Measurements from ENCODE around the gene KRTAP12-1.

DNA sequence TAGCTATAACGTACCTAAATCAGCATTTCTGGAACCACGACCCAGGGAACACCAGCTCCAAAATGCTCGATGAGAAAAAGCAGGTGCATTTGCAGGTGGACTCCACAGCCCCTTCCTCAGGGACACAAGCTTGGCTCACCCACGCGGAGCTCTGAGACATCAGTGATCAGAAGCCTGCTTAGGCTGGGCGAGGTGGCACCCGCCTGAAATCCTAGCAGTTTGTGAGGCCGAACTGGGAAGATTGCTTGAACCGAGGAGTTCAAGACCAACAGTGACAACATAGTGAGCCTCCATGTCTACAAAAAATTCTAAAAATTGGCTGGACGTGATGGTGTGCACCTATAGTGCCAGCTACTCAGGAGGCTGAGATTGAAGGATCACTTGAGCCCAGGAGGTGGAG lies 31.9 kb upstream of the KRTAP12-1 start:
- TF ChIP-seq, protein P1, sequence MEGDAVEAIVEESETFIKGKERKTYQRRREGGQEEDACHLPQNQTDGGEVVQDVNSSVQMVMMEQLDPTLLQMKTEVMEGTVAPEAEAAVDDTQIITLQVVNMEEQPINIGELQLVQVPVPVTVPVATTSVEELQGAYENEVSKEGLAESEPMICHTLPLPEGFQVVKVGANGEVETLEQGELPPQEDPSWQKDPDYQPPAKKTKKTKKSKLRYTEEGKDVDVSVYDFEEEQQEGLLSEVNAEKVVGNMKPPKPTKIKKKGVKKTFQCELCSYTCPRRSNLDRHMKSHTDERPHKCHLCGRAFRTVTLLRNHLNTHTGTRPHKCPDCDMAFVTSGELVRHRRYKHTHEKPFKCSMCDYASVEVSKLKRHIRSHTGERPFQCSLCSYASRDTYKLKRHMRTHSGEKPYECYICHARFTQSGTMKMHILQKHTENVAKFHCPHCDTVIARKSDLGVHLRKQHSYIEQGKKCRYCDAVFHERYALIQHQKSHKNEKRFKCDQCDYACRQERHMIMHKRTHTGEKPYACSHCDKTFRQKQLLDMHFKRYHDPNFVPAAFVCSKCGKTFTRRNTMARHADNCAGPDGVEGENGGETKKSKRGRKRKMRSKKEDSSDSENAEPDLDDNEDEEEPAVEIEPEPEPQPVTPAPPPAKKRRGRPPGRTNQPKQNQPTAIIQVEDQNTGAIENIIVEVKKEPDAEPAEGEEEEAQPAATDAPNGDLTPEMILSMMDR (conservative IDR thresholded peaks at IDR 0.05; ENCODE audit: low read length), result no peak
- TF ChIP-seq EZH2phosphoT487 (IDR thresholded peaks at IDR 0.05; ENCODE audit: borderline replicate concordance, low read depth, low read length), result no peak

Data from OCI-LY7 (cell line).